HG03439 (cell line): ENCODE data around the gene SLC26A4.
A peak's percentile ranks its signal among the peaks of the same experiment; 100 is the strongest.
"Not testable (repeated sequence)": the region's sequence is repeated elsewhere in the genome, so short reads cannot be mapped to it uniquely, and the experiment has no call there.

Source experiments
- ATAC-seq: cut with Tn5 transposase; IDR thresholded peaks from one replicate; pipeline ENCODE4 v1.9.1; 2021; ENCODE audit warnings: mild to moderate bottlenecking, moderate library complexity; ENCODE audit not compliant: unreplicated experiment

The SLC26A4 gene

GRCh38 chr7:107660381-107661080, at the start of gene SLC26A4:
TSS of gene SLC26A4 (plus strand) at chr7:107660828. CDS start at chr7:107661642, 814 bp downstream.
- ATAC-seq, result no peak

GRCh38 chr7:107613439-107613838, 47.2 kb upstream of the SLC26A4 start:
- ATAC-seq, result no peak

DNA sequence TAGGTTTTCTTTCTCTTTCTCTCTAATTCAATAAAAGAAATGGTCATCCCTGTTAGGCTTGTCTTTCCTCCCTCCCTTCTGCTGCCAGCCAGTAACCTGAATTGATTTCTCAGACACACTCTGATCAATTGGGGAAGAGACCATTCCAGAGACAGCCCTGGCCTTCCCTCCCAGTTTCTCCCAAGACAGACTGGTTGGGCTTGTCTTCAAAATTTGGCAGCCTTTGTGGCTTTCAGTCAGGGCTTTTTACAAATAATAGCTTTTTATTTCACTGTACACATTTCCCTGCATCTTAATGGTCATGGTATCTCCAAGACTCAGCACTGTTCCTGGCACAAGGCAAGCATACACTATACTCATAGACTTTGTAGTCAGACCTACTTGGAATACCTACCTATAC, 46.7 kb upstream of the SLC26A4 start:
- no peak for ATAC-seq

GRCh38 chr7:107614425-107614824, 46.2 kb upstream of the SLC26A4 start:
- no peak for ATAC-seq

DNA sequence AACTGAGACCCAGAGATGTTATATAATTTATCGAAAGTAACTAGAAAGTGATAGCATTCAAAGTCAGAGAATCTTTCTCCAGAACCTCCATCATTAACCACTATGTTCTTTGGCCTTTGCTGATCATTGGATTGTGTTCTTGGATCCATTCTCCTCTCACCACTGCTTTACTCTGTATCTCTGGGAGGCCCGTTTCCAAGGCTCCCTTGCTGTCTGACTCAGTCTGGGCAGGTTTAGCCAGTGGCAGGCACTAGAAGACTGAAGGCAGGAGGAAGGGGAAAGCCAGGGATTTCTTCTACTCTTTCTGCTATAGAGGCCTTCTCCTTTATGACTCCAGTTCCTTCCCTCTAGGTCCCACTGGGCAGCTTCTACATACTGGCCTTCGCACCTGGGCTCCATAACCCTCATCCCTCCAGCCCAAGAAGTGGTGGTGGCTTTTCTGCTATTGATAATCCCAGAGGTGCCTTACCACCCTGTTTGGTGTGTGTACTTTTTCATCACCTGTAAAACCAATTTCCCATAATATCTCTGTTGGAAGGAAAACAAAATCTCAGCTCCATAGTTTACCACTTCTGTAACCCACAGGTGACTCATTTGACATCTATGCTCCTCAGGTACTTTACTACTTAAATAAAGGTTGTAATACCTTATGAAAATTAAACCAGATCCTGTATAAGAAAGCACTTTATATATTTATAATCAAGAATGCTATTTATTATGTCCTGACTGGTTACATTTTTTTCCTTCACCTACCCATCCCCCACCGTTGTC, 44.5 kb upstream of the SLC26A4 start:
- no peak for ATAC-seq

- no peak for ATAC-seq
These were observed 38.2 kb upstream of the SLC26A4 start for GRCh38 chr7:107622429-107622828.

GRCh38 chr7:107622894-107623293, 37.7 kb upstream of the SLC26A4 start:
- no peak for ATAC-seq

GRCh38 chr7:107627002-107627401, 33.6 kb upstream of the SLC26A4 start:
- ATAC-seq, result no peak

DNA sequence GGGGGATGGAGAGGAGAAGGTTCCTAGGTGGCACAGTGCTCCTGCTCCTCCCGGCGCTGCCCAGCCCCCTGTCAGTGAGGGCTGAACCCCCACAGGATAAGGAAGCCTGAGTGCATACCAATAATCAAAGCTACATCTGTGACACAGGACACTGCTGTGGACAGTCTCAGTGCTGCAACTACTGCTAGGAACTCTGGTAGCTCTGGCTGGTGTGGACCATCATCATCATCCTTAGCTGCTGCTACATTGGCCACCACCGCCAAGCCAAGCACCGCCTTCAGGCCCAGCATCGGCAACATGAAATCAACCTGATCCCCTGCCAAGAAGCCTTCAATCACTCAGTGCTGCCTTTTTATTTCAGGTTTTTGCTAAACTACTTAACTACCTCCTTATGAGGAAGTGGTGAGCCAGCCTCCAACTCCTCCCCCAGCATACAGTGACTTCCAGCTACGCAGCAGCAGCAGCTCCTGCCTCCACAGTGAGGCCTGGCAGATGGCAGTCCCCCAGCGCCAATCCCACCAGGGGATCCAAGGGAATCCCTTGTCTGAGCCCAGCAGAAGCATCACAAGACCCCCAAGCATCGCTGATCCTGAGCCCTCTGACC, 32.1 kb upstream of the SLC26A4 start:
- ATAC-seq, result no peak

DNA sequence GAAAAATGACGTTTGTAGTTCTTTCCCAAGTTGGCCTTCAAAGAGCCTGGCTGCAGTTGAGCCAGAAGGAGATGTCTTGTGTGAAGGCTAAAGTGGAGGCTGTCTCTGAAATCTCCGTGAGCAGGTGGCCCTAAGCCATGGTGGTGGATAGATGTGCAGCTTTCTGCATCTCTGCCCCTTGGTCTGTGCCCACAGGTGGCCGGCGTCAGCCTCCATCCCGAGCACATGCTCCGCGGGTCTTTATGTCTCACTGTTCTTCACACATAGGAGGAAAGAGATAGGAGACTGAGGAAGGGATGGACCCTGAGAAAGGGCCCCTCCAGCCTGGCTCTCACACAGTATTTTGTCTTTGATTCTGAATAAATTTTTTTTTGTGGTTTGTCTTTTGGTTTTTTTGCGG, 30.3 kb upstream of the SLC26A4 start:
- ATAC-seq, result no peak

DNA sequence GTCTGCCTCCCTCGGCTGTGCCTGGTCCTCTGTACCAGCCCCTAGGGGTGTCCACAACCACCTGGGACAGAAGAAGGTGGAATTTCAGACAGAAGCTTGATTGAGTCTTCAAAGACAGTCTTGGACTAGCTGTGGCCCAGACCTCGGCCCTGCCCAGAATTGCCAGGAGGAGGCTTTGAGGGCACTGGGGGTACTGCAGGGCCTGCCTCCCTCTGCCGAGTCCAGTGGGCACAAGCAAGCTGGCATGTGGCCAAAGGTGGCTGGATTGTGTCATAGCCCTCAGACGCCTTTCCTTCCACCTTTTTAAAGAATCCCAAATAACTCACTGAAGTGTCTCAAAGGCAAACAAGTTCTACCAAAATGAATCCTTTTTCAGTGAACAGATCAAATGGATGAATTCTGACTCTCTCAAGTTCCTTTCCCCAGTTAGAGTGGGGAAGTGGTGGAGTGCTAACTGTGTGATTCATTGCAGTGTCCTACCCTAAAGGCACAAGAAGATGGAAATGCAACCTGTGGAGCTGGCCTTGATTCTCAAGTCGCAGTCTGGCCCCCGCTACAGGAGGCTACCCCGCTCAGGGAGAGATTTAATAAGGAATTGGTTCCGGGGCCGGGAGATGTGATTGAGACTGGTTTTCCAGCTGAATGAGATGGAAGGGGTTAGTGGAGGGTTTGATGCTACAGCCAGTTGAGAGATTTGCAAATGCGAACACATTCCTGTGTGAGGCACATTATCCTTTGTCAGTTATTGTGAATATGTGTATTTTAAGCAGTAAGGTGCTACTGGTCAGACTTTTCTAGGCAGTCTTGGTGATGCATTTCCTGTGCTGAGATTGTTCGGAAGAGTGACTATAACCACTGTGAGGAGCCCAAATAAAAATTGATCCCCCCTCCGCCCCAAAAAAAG, 28.8 kb upstream of the SLC26A4 start:
- no peak for ATAC-seq

GRCh38 chr7:107632492-107632865, 28.1 kb upstream of the SLC26A4 start:
- no peak for ATAC-seq

DNA sequence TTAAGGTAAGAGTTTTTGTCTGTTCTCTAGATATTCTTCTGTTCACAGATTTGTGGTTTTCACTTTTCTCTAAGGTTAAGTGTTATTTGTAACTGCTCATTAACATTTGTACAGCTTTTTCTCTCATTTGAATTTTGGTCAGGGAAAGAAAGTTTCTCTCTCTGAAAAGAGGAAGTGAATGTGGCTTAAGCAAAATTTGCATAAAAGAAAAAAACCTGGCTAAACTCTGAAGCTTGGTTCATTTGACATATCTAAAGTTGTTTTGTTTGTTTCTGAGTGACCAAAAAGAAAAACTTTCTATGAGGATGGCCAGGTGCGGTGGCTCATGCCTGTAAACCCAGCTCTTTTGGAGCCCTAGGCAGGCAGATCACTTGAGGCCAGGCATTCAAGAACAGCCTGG, 22.0 kb upstream of the SLC26A4 start:
- peak; percentile 95 for ATAC-seq

GRCh38 chr7:107639070-107639469, 21.6 kb upstream of the SLC26A4 start:
- not testable (repeated sequence) for ATAC-seq

DNA sequence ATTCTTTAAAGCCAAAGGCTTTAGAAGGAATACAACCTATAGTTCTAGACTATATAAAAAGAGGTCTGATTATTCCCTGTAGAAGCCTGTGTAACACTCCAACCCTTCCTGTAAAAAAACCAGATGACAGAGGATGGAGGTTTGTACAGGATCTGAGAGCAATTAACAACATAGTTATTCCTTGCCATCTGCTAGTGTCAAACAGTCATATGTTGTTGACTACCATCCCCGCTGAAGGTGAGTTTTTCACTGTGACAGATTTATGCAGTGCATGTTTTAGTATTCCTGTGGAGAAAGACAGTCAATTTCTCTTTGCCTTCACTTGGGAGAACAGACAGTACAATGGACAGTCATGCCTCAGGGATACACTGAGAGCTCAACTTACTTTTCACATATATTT, 19.0 kb upstream of the SLC26A4 start:
- no peak for ATAC-seq

DNA sequence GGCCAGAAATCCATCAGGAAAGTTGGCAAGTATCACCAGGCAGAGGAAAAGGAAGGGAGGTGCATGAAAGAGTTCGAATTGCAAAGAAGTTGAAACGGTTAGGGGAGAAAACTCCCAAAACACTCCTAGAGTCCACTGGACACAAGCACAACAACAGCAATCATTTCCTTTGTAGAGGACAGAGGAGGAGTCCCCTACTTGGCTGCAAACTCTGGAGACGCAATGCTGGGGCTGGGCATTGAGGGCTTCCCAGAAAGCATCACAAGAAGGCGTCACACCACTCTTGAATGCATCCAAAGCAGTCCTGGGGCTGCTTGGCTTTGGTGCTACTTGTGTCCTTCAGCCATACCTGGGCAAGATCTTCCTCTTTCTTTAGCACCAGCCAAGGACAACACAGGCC, 18.1 kb upstream of the SLC26A4 start:
- no peak for ATAC-seq

DNA sequence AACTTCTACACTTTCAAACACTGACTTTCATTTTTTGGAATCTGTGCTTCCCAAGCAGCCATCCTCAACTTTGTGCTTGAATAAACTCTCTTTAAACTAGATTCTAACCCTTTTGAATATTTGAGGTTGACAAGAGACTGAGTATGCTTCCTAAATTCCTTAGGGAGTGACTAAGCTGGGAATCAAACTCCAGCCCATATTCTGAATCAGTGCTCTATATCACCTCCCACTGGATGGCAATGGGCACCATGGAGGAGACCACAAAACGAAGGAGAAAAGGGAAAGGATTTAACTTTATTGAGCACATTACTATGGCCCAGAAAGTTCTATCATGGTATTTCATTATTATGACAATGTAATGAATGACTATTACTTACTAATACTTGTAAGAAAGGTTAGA, 17.2 kb upstream of the SLC26A4 start:
- no peak for ATAC-seq

DNA sequence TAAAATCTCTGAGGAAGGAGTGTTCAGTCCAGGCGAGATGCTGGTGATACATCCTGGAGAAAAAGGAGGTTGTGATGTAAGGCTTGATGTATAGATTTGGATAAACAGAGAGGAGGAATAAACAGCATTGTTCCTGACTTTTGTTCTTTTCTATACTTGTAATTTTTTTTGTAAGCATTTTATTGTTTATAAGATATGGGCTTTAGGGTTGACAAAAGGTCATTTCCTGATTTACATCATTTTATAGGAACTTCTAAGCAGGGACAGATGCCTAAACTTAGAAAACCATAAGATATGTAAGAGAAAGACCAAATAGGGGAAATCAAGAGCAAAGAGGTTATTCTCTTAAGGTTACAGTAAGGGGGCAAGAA, 16.7 kb upstream of the SLC26A4 start:
- no peak for ATAC-seq

- no peak for ATAC-seq
These were observed 16.2 kb upstream of the SLC26A4 start for GRCh38 chr7:107644309-107644974.

DNA sequence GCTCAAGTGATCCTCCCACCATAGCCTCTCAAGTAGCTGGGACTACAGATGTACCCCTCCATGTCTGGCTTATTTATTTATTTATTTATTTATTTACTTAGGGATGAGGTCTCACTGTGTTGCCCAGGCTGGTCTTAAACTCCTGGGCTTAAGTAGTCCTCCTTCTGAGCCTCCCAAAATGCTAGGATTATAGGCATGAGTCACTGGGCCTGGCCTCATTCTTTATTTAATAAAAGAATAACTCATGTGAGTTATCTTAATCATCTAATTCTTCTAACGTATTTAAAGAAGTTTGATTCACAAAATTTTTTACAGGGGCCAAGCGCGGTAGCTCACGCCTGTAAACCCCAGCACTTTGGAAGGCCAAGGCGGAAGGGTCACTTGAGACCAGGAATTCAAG, 8.0 kb upstream of the SLC26A4 start:
- ATAC-seq, result no peak

- ATAC-seq, result no peak
These were observed 2.2 kb upstream of the SLC26A4 start for GRCh38 chr7:107658467-107658866.
